H1 (cell line): Measurements from ENCODE around the gene LURAP1L. TPM values are rescaled to one million over a fixed set of nuclear protein-coding genes. Genes with fewer than 3 reads are reported as not detected.

Experiments used
- CTCF ChIA-PET: fragments of 300-600 bp; sonication (Branson Sonifier 250); formaldehyde crosslinking; loops from one replicate; lab custom pipeline; 2021; ENCODE audit not compliant: partially characterized antibody; lab: Charles Lee
- POLR2A ChIA-PET: fragments of 300-600 bp; sonication (Branson Sonifier 250); formaldehyde crosslinking; loops from one replicate; lab custom pipeline; 2021; ENCODE audit warnings: inconsistent platforms; ENCODE audit not compliant: partially characterized antibody; lab: Charles Lee
- DNase-seq, 2 experiments: peaks; one replicate each; pipeline versions ENCODE4 v3.0.0 to v3.0.0-alpha.2; 2010 to 2022; ENCODE audit warnings: low spot score in 2 of 2, low read depth in 1 of 2, mixed read lengths in 1 of 2
- FAIRE-seq: peaks from 2 replicates; lab custom pipeline; 2011; peaks lifted over from hg19 to GRCh38; lab: Jason Lieb, UNC
- H2AFZ ChIP-seq: 2 replicates; pipeline ENCODE4 v1.8.1; 2012; ENCODE audit warnings: low read length, inconsistent platforms
- H2AK5ac ChIP-seq: 2 replicates; pipeline ENCODE4 v1.6.1; 2013; ENCODE audit warnings: low read depth, low read length
- H2BK120ac ChIP-seq: replicated peaks from 2 replicates; pipeline ENCODE3; 2013; ENCODE audit warnings: low read depth, low read length, inconsistent platforms
- H2BK12ac ChIP-seq: 2 replicates; pipeline ENCODE4 v1.6.1; 2013; ENCODE audit warnings: low read depth, low read length
- H2BK15ac ChIP-seq: 2 replicates; pipeline ENCODE4 v1.6.1; 2013; ENCODE audit warnings: low read length
- H2BK20ac ChIP-seq: 2 replicates; pipeline ENCODE4 v1.6.1; 2013; ENCODE audit warnings: low read length
- H2BK5ac ChIP-seq: 2 replicates; pipeline ENCODE4 v1.6.1; 2013; ENCODE audit warnings: low read depth, low read length
- H3K14ac ChIP-seq: 2 replicates; pipeline ENCODE4 v1.6.1; 2013; ENCODE audit warnings: inconsistent platforms; ENCODE audit not compliant: insufficient read length
- H3K18ac ChIP-seq: 2 replicates; pipeline ENCODE4 v1.6.1; 2013; ENCODE audit warnings: low read length; ENCODE audit errors: extremely low read depth
- H3K23ac ChIP-seq: 2 replicates; pipeline ENCODE4 v1.6.1; 2013; ENCODE audit warnings: inconsistent platforms; ENCODE audit not compliant: insufficient read length
- H3K23me2 ChIP-seq: 2 replicates; pipeline ENCODE4 v1.6.1; 2013; ENCODE audit warnings: low read depth, low read length
- H3K27ac ChIP-seq: 2 replicates; pipeline ENCODE4 v1.6.1; 2011; ENCODE audit warnings: low read depth, low read length, inconsistent platforms
- H3K27me3 ChIP-seq, 4 experiments: replicated peaks in 1 of 4; 1 replicate in 1 of 4; 2 replicates in 3 of 4; pipeline versions ENCODE4 v1.6.1 to v1.8.1; 2011 to 2013; ENCODE audit warnings: low read length in 3 of 4, mild to moderate bottlenecking in 3 of 4, inconsistent platforms in 2 of 4, mixed read lengths in 2 of 4, moderate library complexity in 1 of 4; ENCODE audit not compliant: control insufficient read depth in 3 of 4, insufficient read depth in 3 of 4; ENCODE audit errors: extremely low read depth in 1 of 4
- H3K36me3 ChIP-seq, 4 experiments: 2 replicates each; pipeline versions ENCODE4 v1.6.1 to v1.8.1; 2011 to 2013; ENCODE audit warnings: mild to moderate bottlenecking in 4 of 4, low read length in 3 of 4, moderate library complexity in 2 of 4, control low read depth in 1 of 4, inconsistent platforms in 1 of 4; ENCODE audit not compliant: insufficient read depth in 4 of 4, control insufficient read depth in 2 of 4
- H3K4ac ChIP-seq: replicated peaks from 2 replicates; pipeline ENCODE3; 2013; ENCODE audit warnings: low read length, low read depth, mixed read lengths, inconsistent platforms; ENCODE audit not compliant: insufficient read length
- H3K4me1 ChIP-seq, 4 experiments: replicated peaks in 1 of 4; 1 replicate in 1 of 4; 2 replicates in 3 of 4; pipeline versions ENCODE4 v1.6.1 to v1.8.1; 2011 to 2013; ENCODE audit warnings: low read length in 3 of 4, inconsistent platforms in 2 of 4, mixed read lengths in 1 of 4; ENCODE audit not compliant: insufficient read depth in 4 of 4, control insufficient read depth in 3 of 4
- H3K4me2 ChIP-seq, 2 experiments: 2 replicates each; pipeline versions ENCODE4 v1.6.1 to v1.8.1; 2011 to 2013; ENCODE audit warnings: low read depth in 2 of 2, low read length in 2 of 2, control low read depth in 1 of 2, inconsistent platforms in 1 of 2, mild to moderate bottlenecking in 1 of 2; ENCODE audit not compliant: insufficient read depth in 1 of 2
- H3K4me3 ChIP-seq, 4 experiments: fragments of 200-600, 300-600 bp in 1 of 4; sonication (generic), shearing (Covaris generic), sonication (Bioruptor Twin) in 1 of 4; 2 replicates each; pipeline versions ENCODE4 v1.5.1 to v1.8.1; 2011 to 2016; ENCODE audit warnings: low read length in 4 of 4, low read depth in 3 of 4, control low read depth in 2 of 4, inconsistent platforms in 2 of 4, mild to moderate bottlenecking in 2 of 4, mixed read lengths in 1 of 4, moderate library complexity in 1 of 4; ENCODE audit not compliant: insufficient read depth in 2 of 4; ENCODE audit errors: extremely low read depth in 1 of 4
- H3K56ac ChIP-seq: replicated peaks from 2 replicates; pipeline ENCODE3; 2013; ENCODE audit warnings: low read depth, mild to moderate bottlenecking, mixed read lengths, low read length, inconsistent platforms; ENCODE audit not compliant: insufficient read length
- H3K79me1 ChIP-seq: 2 replicates; pipeline ENCODE4 v1.6.1; 2013; ENCODE audit warnings: low read depth, low read length, control low read depth
- H3K79me2 ChIP-seq, 2 experiments: 2 replicates each; pipeline versions ENCODE4 v1.6.1 to v1.8.1; 2012 to 2013; ENCODE audit warnings: low read length in 2 of 2, mild to moderate bottlenecking in 2 of 2, inconsistent platforms in 1 of 2; ENCODE audit not compliant: insufficient read depth in 2 of 2, control insufficient read depth in 1 of 2
- H3K9ac ChIP-seq, 4 experiments: replicated peaks in 1 of 4; 1 replicate in 1 of 4; 2 replicates in 3 of 4; pipeline versions ENCODE4 v1.6.1 to v1.8.1; 2011 to 2013; ENCODE audit warnings: low read depth in 3 of 4, low read length in 3 of 4, control low read depth in 2 of 4, mild to moderate bottlenecking in 2 of 4, moderate library complexity in 2 of 4, inconsistent platforms in 1 of 4; ENCODE audit errors: extremely low read depth in 1 of 4
- H3K9me3 ChIP-seq, 2 experiments: 2 replicates each; pipeline versions ENCODE4 v1.6.1 to v1.8.1; 2012 to 2013; ENCODE audit warnings: mild to moderate bottlenecking in 2 of 2, moderate library complexity in 2 of 2, control low read depth in 1 of 2, inconsistent platforms in 1 of 2, low read depth in 1 of 2, low read length in 1 of 2, mixed read lengths in 1 of 2; ENCODE audit not compliant: insufficient read depth in 2 of 2
- H4K20me1 ChIP-seq, 2 experiments: replicated peaks in 1 of 2; 2 replicates each; pipeline versions ENCODE3 to v1.8.1; 2011 to 2013; ENCODE audit warnings: inconsistent platforms in 2 of 2, low read length in 2 of 2, mild to moderate bottlenecking in 1 of 2; ENCODE audit not compliant: insufficient read depth in 2 of 2, control insufficient read depth in 1 of 2
- H4K5ac ChIP-seq: 2 replicates; pipeline ENCODE4 v1.6.1; 2013; ENCODE audit warnings: low read length, low read depth, mixed read lengths, inconsistent platforms; ENCODE audit not compliant: insufficient read length
- H4K8ac ChIP-seq: 2 replicates; pipeline ENCODE4 v1.8.0; 2013; ENCODE audit warnings: mild to moderate bottlenecking, moderate library complexity, low read length, inconsistent platforms; ENCODE audit not compliant: insufficient read depth; ENCODE audit errors: extremely low read depth
- H4K91ac ChIP-seq: replicated peaks from 2 replicates; pipeline ENCODE3; 2013; ENCODE audit warnings: low read length, mixed read lengths, inconsistent platforms; ENCODE audit not compliant: insufficient read length
- ATF3 ChIP-seq: IDR thresholded peaks from 2 replicates; pipeline ENCODE4 v1.6.1; 2011; ENCODE audit warnings: low read depth, mild to moderate bottlenecking, low read length; ENCODE audit not compliant: insufficient read depth
- BRCA1 ChIP-seq: IDR thresholded peaks from 2 replicates; pipeline ENCODE4 v1.6.1; 2012; ENCODE audit warnings: low read depth, low read length, improper control_type of control experiment
- CBX5 ChIP-seq: fragments of 300-800, 300-1000 bp; sonication (generic); IDR thresholded peaks from 2 replicates; pipeline ENCODE4 v1.7.1; 2016; ENCODE audit warnings: antibody characterized with exemption, low read length, low read depth
- CHD1 ChIP-seq: IDR thresholded peaks from 2 replicates; pipeline ENCODE4 v1.6.1; 2012; ENCODE audit warnings: low read depth, low read length, improper control_type of control experiment
- CTBP2 ChIP-seq: IDR thresholded peaks from 2 replicates; pipeline ENCODE4 v1.7.0; 2011; ENCODE audit warnings: borderline replicate concordance, mild to moderate bottlenecking, moderate library complexity, mixed read lengths, low read length; ENCODE audit not compliant: insufficient read depth, insufficient read length
- E2F6 ChIP-seq: IDR thresholded peaks from 2 replicates; pipeline ENCODE4 v1.6.1; 2012; ENCODE audit warnings: inconsistent platforms
- JUND ChIP-seq: IDR thresholded peaks from 2 replicates; pipeline ENCODE4 v1.6.1; 2011; ENCODE audit warnings: mild to moderate bottlenecking, improper control_type of control experiment, low read length
- NRF1 ChIP-seq: IDR thresholded peaks from 2 replicates; pipeline ENCODE4 v1.6.1; 2011; ENCODE audit warnings: mild to moderate bottlenecking, low read depth, low read length, improper control_type of control experiment
- POLR2AphosphoS5 ChIP-seq: IDR thresholded peaks from 2 replicates; pipeline ENCODE4 v1.6.1; 2011; ENCODE audit warnings: low read depth, low read length
- RAD21 ChIP-seq, 2 experiments: IDR thresholded peaks in 1 of 2; conservative IDR thresholded peaks in 1 of 2; 2 replicates each; pipeline ENCODE4 v1.6.1; 2011; ENCODE audit warnings: low read depth in 2 of 2, low read length in 2 of 2, improper control_type of control experiment in 1 of 2, inconsistent platforms in 1 of 2, mild to moderate bottlenecking in 1 of 2, moderate library complexity in 1 of 2
- RBBP5 ChIP-seq: IDR thresholded peaks from 2 replicates; pipeline ENCODE4 v1.7.1; 2012; ENCODE audit warnings: low read depth, mild to moderate bottlenecking, inconsistent platforms, low read length, moderate library complexity, borderline replicate concordance
- RFX5 ChIP-seq: IDR thresholded peaks from 2 replicates; pipeline ENCODE4 v1.6.1; 2011; ENCODE audit warnings: low read depth, low read length, improper control_type of control experiment, borderline replicate concordance
- SP2 ChIP-seq: IDR thresholded peaks from 2 replicates; pipeline ENCODE4 v1.6.1; 2012; ENCODE audit warnings: mild to moderate bottlenecking, low read length, inconsistent platforms
- TCF12 ChIP-seq: IDR thresholded peaks from 2 replicates; pipeline ENCODE4 v1.6.1; 2011; ENCODE audit warnings: low read depth, mild to moderate bottlenecking, low read length
- WGBS, 2 experiments: shearing (Covaris generic) in 1 of 2; methylation state at CpG; one replicate each; pipeline versions ENCODE4 v1.1.6 to v1.1.7; 2013 to 2015; ENCODE audit warnings: low lambda C conversion rate in 2 of 2, mixed read lengths in 2 of 2, inconsistent platforms in 1 of 2, low coverage in 1 of 2, missing lambda C conversion rate in 1 of 2; ENCODE audit not compliant: insufficient replicate concordance in 2 of 2, insufficient coverage in 1 of 2, insufficient read length in 1 of 2; ENCODE audit errors: extremely low coverage in 1 of 2, missing lambda C conversion rate in 1 of 2; 5-methylcytosine and 5-hydroxymethylcytosine counted together
- polyA plus RNA-seq, 7 experiments: library from polyadenylated mRNA; depleted of rRNA in 3 of 7; stranded (reverse) in 5 of 7; unstranded in 2 of 7; fragments of >200 nt in 5 of 7; fragments of 200-250 nt in 2 of 7; gene quantifications; 1 replicate in 5 of 7; 2 replicates in 1 of 7; 4 replicates in 1 of 7; pipeline versions ENCODE4 v1.2.1 to v1.2.3, GENCODE V29; 2011 to 2013; ENCODE audit warnings: missing spikeins in 2 of 7, mixed read lengths in 2 of 7
- total RNA-seq: library from RNA; stranded (reverse); fragmentation: NEBNext Ultra II Directional; extraction: Animal tissue kit (Norgen Biotek cat#: 25700); gene quantifications from 2 replicates; pipeline ENCODE4 v1.2.1, GENCODE V29; 2021

Gene LURAP1L
- total and polyA plus RNA-seq, 2 of the 8 experiments (the other 6 are each of a cell fraction or from before 2014, with no cell fraction given) = 0.63 to 1.2 TPM

GRCh38 chr9:12740845-12741244, 34.0 kb upstream of the LURAP1L start:
- Histone ChIP-seq H4K5ac (no peak overlapping the region), H3K4ac (no peak overlapping the region), H4K20me1 (no peaks in the 10 kb centered on the region), H3K4me1 (no peaks in the 10 kb centered on the region), H2BK20ac (no peak overlapping the region), H4K91ac (no peak overlapping the region), H3K36me3 (no peaks in the 10 kb centered on the region), H3K9ac (no peak overlapping the region), H2AK5ac (no peak overlapping the region), H3K9me3 (no peaks in the 10 kb centered on the region), H3K4me3 (no peak overlapping the region), H3K56ac (no peak overlapping the region), H3K23ac (no peak overlapping the region), H2BK15ac (no peak overlapping the region), H2AFZ (no peak overlapping the region), H3K18ac (no peak overlapping the region), H3K14ac (no peak overlapping the region), H4K8ac (no peak overlapping the region), H3K27ac (no peak overlapping the region), H2BK120ac (no peak overlapping the region), H3K27me3 (no peaks in the 10 kb centered on the region), H3K4me2 (no peak overlapping the region), H3K79me2 (no peaks in the 10 kb centered on the region), H2BK5ac (no peak overlapping the region), H3K79me1 (no peaks in the 10 kb centered on the region), H3K23me2 (no peaks in the 10 kb centered on the region), H2BK12ac (no peak overlapping the region)
- no peak for FAIRE-seq
- ChIA-PET POLR2A (no interaction called here), CTCF (no interaction called here)
- WGBS, 2 experiments = 89% methylated on average over 2 of the region's 2 CpGs; no CpG with 5 or more reads in 1 of the 2 experiments
- no peak for DNase-seq
- TF ChIP-seq ATF3 (no peak), TCF12 (no peak), NRF1 (no peak), RFX5 (no peak), BRCA1 (no peak), CBX5 (no peak), RAD21 (IDR thresholded peaks at IDR 0.05 in 1 of 2, conservative IDR thresholded peaks at IDR 0.05 in 1 of 2; ENCODE audit: low read depth in 2 of 2, low read length in 2 of 2) (no peak), RBBP5 (no peak), SP2 (no peak), CHD1 (no peak), POLR2AphosphoS5 (no peak), E2F6 (no peak), CTBP2 (no peak), JUND (no peak)
